ENCODE measurements around the gene TRIP13. TPM values are rescaled to one million over a fixed set of nuclear protein-coding genes. Genes with fewer than 3 reads are reported as not detected.

TRIP13 gene
- total RNA-seq, 4 donors from 2014 or later: 0.41 to 1.6 (median 0.50) TPM

- intact Hi-C loops (cut with DNase I; ENCODE audit: low total_unique reads): no loop called here
- Histone ChIP-seq H3K27ac (no peak overlapping the region), H3K4me1 (peaks cover 1 to 7% of the 10 kb centered on the region in 2 donors), H3K9me3 (no peaks in the 10 kb centered on the region), H3K36me3 (no peaks in the 10 kb centered on the region), H3K4me3 (no peak overlapping the region), H3K27me3 (peaks cover 45 to 65% (median 57%) of the 10 kb centered on the region in 3 donors)
- TF ChIP-seq CTCF (IDR thresholded peaks at IDR 0.05 in 4 of 5, conservative IDR thresholded peaks at IDR 0.05 in 1 of 5): no peak
- no peak for TF ChIP-seq POLR2A (IDR thresholded peaks at IDR 0.05)
- ATAC-seq (no peak), DNase-seq (no peak)
- in situ Hi-C loops (cut with MboI; ENCODE audit: low sequenced_read_pairs in 4 of 4): no loop called here
Measured at GRCh38 chr5:952597-953271, 60.0 kb downstream of the TRIP13 start.

- ATAC-seq (no peak), DNase-seq (no peak)
- H3K27me3 ChIP-seq: peaks cover 36 to 61% (median 56%) of the 10 kb centered on the region in 3 donors
- TF ChIP-seq POLR2A (IDR thresholded peaks at IDR 0.05) (no peak), CTCF (IDR thresholded peaks at IDR 0.05 in 4 of 5, conservative IDR thresholded peaks at IDR 0.05 in 1 of 5) (no peak)
- H3K4me3 ChIP-seq: no peak overlapping the region
- intact Hi-C loops (cut with DNase I; ENCODE audit: low total_unique reads) (no loop called here), in situ Hi-C loops (cut with MboI; ENCODE audit: low sequenced_read_pairs in 4 of 4) (no loop called here)
- H3K9me3 ChIP-seq: no peaks in the 10 kb centered on the region
- H3K36me3 ChIP-seq: no peaks in the 10 kb centered on the region
- no peak overlapping the region for H3K27ac ChIP-seq
- H3K4me1 ChIP-seq: peaks cover 3 to 11% of the 10 kb centered on the region in 2 donors
Measured at GRCh38 chr5:953535-954449, 61.1 kb downstream of the TRIP13 start.

GRCh38 chr5:955886-956761 is 63.4 kb downstream of the TRIP13 start:
- Histone ChIP-seq H3K27ac (no peak overlapping the region), H3K9me3 (no peaks in the 10 kb centered on the region), H3K4me1 (peaks cover 3 to 11% of the 10 kb centered on the region in 2 donors), H3K27me3 (peaks cover 35 to 64% (median 63%) of the 10 kb centered on the region in 3 donors), H3K4me3 (no peak overlapping the region), H3K36me3 (no peaks in the 10 kb centered on the region)
- in situ Hi-C loops (cut with MboI; ENCODE audit: low sequenced_read_pairs in 4 of 4): no loop called here
- intact Hi-C loops (cut with DNase I; ENCODE audit: low total_unique reads): no loop called here
- ATAC-seq: no peak
- DNase-seq: no peak
- no peak for TF ChIP-seq CTCF (IDR thresholded peaks at IDR 0.05 in 4 of 5, conservative IDR thresholded peaks at IDR 0.05 in 1 of 5)
- TF ChIP-seq POLR2A (IDR thresholded peaks at IDR 0.05): no peak

- DNase-seq: no peak
- peaks cover 41 to 66% (median 60%) of the 10 kb centered on the region in 3 donors for H3K27me3 ChIP-seq
- H3K36me3 ChIP-seq: no peaks in the 10 kb centered on the region
- in situ Hi-C loops (cut with MboI; ENCODE audit: low sequenced_read_pairs in 4 of 4): no loop called here
- TF ChIP-seq POLR2A (IDR thresholded peaks at IDR 0.05) (no peak), CTCF (IDR thresholded peaks at IDR 0.05 in 4 of 5, conservative IDR thresholded peaks at IDR 0.05 in 1 of 5) (no peak)
- peaks cover 3 to 11% of the 10 kb centered on the region in 2 donors for H3K4me1 ChIP-seq
- ATAC-seq: peak in 1 of 2 donors; percentile 38
- no peaks in the 10 kb centered on the region for H3K9me3 ChIP-seq
- intact Hi-C loops (cut with DNase I; ENCODE audit: low total_unique reads): no loop called here
- no peak overlapping the region for H3K27ac ChIP-seq
- no peak overlapping the region for H3K4me3 ChIP-seq
Measured at GRCh38 chr5:956941-957747, 64.5 kb downstream of the TRIP13 start.

All from gastrocnemius medialis (tissue), 4 donors.